ENCODE measurements around the gene EEIG2.

DNA sequence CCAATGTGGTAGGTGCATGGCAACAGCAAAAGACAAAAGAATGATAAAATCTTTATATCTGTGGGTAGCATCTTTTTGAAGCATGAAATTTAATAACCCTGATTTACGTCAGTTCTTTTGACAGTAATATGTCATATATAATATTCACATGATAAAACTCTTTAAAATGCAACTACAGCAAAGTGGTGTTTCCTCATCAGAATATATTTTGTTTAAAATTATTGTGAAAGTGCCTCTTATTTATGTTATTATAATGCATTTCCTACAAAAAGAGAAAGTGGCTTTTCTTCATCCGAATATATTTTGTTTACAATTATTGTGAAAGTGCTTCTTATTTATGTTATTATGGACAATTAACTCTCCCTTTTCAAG lies 46.9 kb upstream of the EEIG2 start:
- TF ChIP-seq POLR2AphosphoS5 (IDR thresholded peaks at IDR 0.05; ENCODE audit: low read depth, low read length), result no peak
- TF ChIP-seq SIN3A (IDR thresholded peaks at IDR 0.05; ENCODE audit: borderline replicate concordance, insufficient read depth, low read length), result no peak
- TF ChIP-seq, protein P1, sequence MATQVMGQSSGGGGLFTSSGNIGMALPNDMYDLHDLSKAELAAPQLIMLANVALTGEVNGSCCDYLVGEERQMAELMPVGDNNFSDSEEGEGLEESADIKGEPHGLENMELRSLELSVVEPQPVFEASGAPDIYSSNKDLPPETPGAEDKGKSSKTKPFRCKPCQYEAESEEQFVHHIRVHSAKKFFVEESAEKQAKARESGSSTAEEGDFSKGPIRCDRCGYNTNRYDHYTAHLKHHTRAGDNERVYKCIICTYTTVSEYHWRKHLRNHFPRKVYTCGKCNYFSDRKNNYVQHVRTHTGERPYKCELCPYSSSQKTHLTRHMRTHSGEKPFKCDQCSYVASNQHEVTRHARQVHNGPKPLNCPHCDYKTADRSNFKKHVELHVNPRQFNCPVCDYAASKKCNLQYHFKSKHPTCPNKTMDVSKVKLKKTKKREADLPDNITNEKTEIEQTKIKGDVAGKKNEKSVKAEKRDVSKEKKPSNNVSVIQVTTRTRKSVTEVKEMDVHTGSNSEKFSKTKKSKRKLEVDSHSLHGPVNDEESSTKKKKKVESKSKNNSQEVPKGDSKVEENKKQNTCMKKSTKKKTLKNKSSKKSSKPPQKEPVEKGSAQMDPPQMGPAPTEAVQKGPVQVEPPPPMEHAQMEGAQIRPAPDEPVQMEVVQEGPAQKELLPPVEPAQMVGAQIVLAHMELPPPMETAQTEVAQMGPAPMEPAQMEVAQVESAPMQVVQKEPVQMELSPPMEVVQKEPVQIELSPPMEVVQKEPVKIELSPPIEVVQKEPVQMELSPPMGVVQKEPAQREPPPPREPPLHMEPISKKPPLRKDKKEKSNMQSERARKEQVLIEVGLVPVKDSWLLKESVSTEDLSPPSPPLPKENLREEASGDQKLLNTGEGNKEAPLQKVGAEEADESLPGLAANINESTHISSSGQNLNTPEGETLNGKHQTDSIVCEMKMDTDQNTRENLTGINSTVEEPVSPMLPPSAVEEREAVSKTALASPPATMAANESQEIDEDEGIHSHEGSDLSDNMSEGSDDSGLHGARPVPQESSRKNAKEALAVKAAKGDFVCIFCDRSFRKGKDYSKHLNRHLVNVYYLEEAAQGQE (IDR thresholded peaks at IDR 0.05; ENCODE audit: insufficient read depth in 1 of 2, low read depth in 2 of 2, low read length in 2 of 2), result no peak
- no peak for TF ChIP-seq TAF1 (IDR thresholded peaks at IDR 0.05; ENCODE audit: borderline replicate concordance, insufficient read depth, low read length)
- no peak for TF ChIP-seq FOXP2 (optimal IDR thresholded peaks at IDR 0.05; ENCODE audit: borderline replicate concordance, extremely low read depth, extremely low read length, insufficient read depth)

Data from PFSK-1 (cell line).